Esophagus muscularis mucosa (tissue), 4 donors: ENCODE measurements around the gene PC.

Source experiments
- CTCF ChIP-seq, 3 experiments: fragments of 200-600 bp in 2 of 3; fragments of 450-650 bp in 1 of 3; sonication (generic) in 2 of 3; IDR thresholded peaks; one replicate each; pipeline ENCODE4 v1.5.1; 2017 to 2019; ENCODE audit warnings: antibody characterized with exemption in 3 of 3, mild to moderate bottlenecking in 2 of 3, moderate library complexity in 1 of 3
- EP300 ChIP-seq: sonication (generic); formaldehyde crosslinking; IDR thresholded peaks from one replicate; pipeline ENCODE4 v1.6.1; 2017; ENCODE audit warnings: antibody characterized with exemption
- POLR2A ChIP-seq: fragments of 450-650 bp; IDR thresholded peaks from one replicate; pipeline ENCODE4 v1.6.1; 2017; ENCODE audit warnings: antibody characterized with exemption, moderate library complexity, mild to moderate bottlenecking, low read depth

GRCh38 chr11:66862559-66863037, 95.6 kb downstream of the PC start:
- no peak for TF ChIP-seq EP300
- no peak for TF ChIP-seq CTCF (IDR thresholded peaks at IDR 0.05)
- TF ChIP-seq POLR2A: no peak
